ENCODE results near the gene RYR3.

Gene RYR3

GRCh38 chr15:33678602-33679001 is 367.8 kb downstream of the RYR3 start:
- H3K36me3 ChIP-seq (ENCODE audit: control insufficient read depth in 2 of 2, insufficient read depth in 1 of 2, low read length in 2 of 2): no peaks in the 10 kb centered on the region
- no peak for TF ChIP-seq ZNF354C (tag by site-specific recombination; IDR thresholded peaks at IDR 0.05; ENCODE audit: borderline replicate concordance, low read depth)
- no peak for TF ChIP-seq ZNF157 (tag by site-specific recombination; IDR thresholded peaks at IDR 0.05)
- no peak for TF ChIP-seq ZFP41 (tag by site-specific recombination; IDR thresholded peaks at IDR 0.05; ENCODE audit: borderline replicate concordance)
- TF ChIP-seq ZNF629 (tag by site-specific recombination; IDR thresholded peaks at IDR 0.05): no peak
- TF ChIP-seq ZNF175 (tag by site-specific recombination; IDR thresholded peaks at IDR 0.05): no peak
- TF ChIP-seq ZNF292 (tag by site-specific recombination; IDR thresholded peaks at IDR 0.05; ENCODE audit: borderline replicate concordance, low read depth): no peak
- no peak for TF ChIP-seq ZBTB17 (tag by site-specific recombination; IDR thresholded peaks at IDR 0.05)
- TF ChIP-seq GLI4 (tag by site-specific recombination; IDR thresholded peaks at IDR 0.05): no peak
- no peak for TF ChIP-seq ZNF366 (tag by site-specific recombination; conservative IDR thresholded peaks at IDR 0.05)
- TF ChIP-seq HOXA7 (CRISPR knock-in tag; IDR thresholded peaks at IDR 0.05; ENCODE audit: borderline replicate concordance): no peak
- TF ChIP-seq MYNN (tag by site-specific recombination; IDR thresholded peaks at IDR 0.05; ENCODE audit: borderline replicate concordance): no peak
- TF ChIP-seq SCRT2 (tag by site-specific recombination; IDR thresholded peaks at IDR 0.05): no peak
- no peak for TF ChIP-seq ZNF266 (tag by site-specific recombination; IDR thresholded peaks at IDR 0.05; ENCODE audit: low read depth)
- TF ChIP-seq ZNF571 (tag by site-specific recombination; IDR thresholded peaks at IDR 0.05): no peak
- TF ChIP-seq ZNF248 (tag by site-specific recombination; IDR thresholded peaks at IDR 0.05): no peak
- no peak for TF ChIP-seq ZNF501 (tag by site-specific recombination; IDR thresholded peaks at IDR 0.05)
- TF ChIP-seq WT1 (tag by site-specific recombination; IDR thresholded peaks at IDR 0.05): no peak
- no peak for TF ChIP-seq ZNF747 (tag by site-specific recombination; IDR thresholded peaks at IDR 0.05)
- no peak for TF ChIP-seq ZNF18 (tag by site-specific recombination; IDR thresholded peaks at IDR 0.05)
- TF ChIP-seq KLF17 (tag by site-specific recombination; IDR thresholded peaks at IDR 0.05): no peak
- ChIA-PET CTCF (no interaction called here), POLR2A (no interaction called here)
- H3K4me3 ChIP-seq (ENCODE audit: low read depth, low read length): no peak overlapping the region
- H3K27ac ChIP-seq (ENCODE audit: extremely low read depth, low read depth, low read length): no peak overlapping the region
- H3K9me3 ChIP-seq (ENCODE audit: control insufficient read depth, insufficient read depth, low read depth, low read length): no peaks in the 10 kb centered on the region
- no peaks in the 10 kb centered on the region for H3K4me1 ChIP-seq (ENCODE audit: control insufficient read depth, insufficient read depth, low read length)

GRCh38 chr15:33679061-33679460 is 368.3 kb downstream of the RYR3 start:
- ChIA-PET POLR2A (no interaction called here), CTCF (no interaction called here)
- Histone ChIP-seq H3K27ac (ENCODE audit: extremely low read depth, low read depth, low read length) (no peak overlapping the region), H3K4me3 (ENCODE audit: low read depth, low read length) (no peak overlapping the region), H3K4me1 (ENCODE audit: control insufficient read depth, insufficient read depth, low read length) (no peaks in the 10 kb centered on the region), H3K36me3 (ENCODE audit: control insufficient read depth in 2 of 2, insufficient read depth in 1 of 2, low read length in 2 of 2) (no peaks in the 10 kb centered on the region), H3K9me3 (ENCODE audit: control insufficient read depth, insufficient read depth, low read depth, low read length) (no peaks in the 10 kb centered on the region)
- no peak for TF ChIP-seq HOXA7 (CRISPR knock-in tag; IDR thresholded peaks at IDR 0.05; ENCODE audit: borderline replicate concordance)

- H3K9me3 ChIP-seq (ENCODE audit: control insufficient read depth, insufficient read depth, low read depth, low read length): no peaks in the 10 kb centered on the region
- H3K4me3 ChIP-seq (ENCODE audit: low read depth, low read length): no peak overlapping the region
- no peaks in the 10 kb centered on the region for H3K4me1 ChIP-seq (ENCODE audit: control insufficient read depth, insufficient read depth, low read length)
- H3K36me3 ChIP-seq (ENCODE audit: control insufficient read depth in 2 of 2, insufficient read depth in 1 of 2, low read length in 2 of 2): no peaks in the 10 kb centered on the region
- ChIA-PET CTCF (interaction anchor here (0.9 to 1.3 kb wide), 3 partner anchors 21 to 388 kb away, joined by 3 to 5 read pairs (median 3); no protein-coding TSS in a partner anchor), POLR2A (no interaction called here)
- no peak overlapping the region for H3K27ac ChIP-seq (ENCODE audit: extremely low read depth, low read depth, low read length)
- no peak for TF ChIP-seq YY1 (tag by site-specific recombination; IDR thresholded peaks at IDR 0.05)
- no peak for TF ChIP-seq SALL2 (tag by site-specific recombination; IDR thresholded peaks at IDR 0.05; ENCODE audit: borderline replicate concordance)
- no peak for TF ChIP-seq ZBTB17 (tag by site-specific recombination; IDR thresholded peaks at IDR 0.05)
- TF ChIP-seq SETDB1 (IDR thresholded peaks at IDR 0.05; ENCODE audit: insufficient read length, low read length): no peak
- TF ChIP-seq ZSCAN30 (tag by site-specific recombination; IDR thresholded peaks at IDR 0.05): no peak
- no peak for TF ChIP-seq ATF2 (tag by site-specific recombination; IDR thresholded peaks at IDR 0.05; ENCODE audit: low read depth)
- no peak for TF ChIP-seq ZNF10 (tag by site-specific recombination; IDR thresholded peaks at IDR 0.05)
- TF ChIP-seq ZEB2 (tag by site-specific recombination; IDR thresholded peaks at IDR 0.05): no peak
- TF ChIP-seq OSR2 (tag by site-specific recombination; IDR thresholded peaks at IDR 0.05): no peak
- no peak for TF ChIP-seq SCRT2 (tag by site-specific recombination; IDR thresholded peaks at IDR 0.05)
Observed at GRCh38 chr15:33680336-33680735, 369.6 kb downstream of the RYR3 start.

Data from HEK293 (cell line).